BJ (cell line): Measurements from ENCODE around the gene PILRB. TPM values are rescaled to one million over a fixed set of nuclear protein-coding genes. Genes with fewer than 3 reads are reported as not detected.

Experiments
- CTCF ChIA-PET: fragments of 350-600 bp; formaldehyde crosslinking; extraction: SDS; loops from one replicate; lab custom pipeline; 2021; ENCODE audit warnings: antibody characterized with exemption, inconsistent platforms; lab: Yijun Ruan, JAX
- POLR2A ChIA-PET: fragments of 300-600 bp; sonication (Branson Sonifier 250); formaldehyde crosslinking; extraction: SDS; loops from one replicate; lab custom pipeline; 2021; ENCODE audit warnings: antibody characterized with exemption; lab: Charles Lee
- DNase-seq: peaks from one replicate; pipeline ENCODE4 v3.0.0-alpha.2; 2011; ENCODE audit warnings: low read depth
- H3K27me3 ChIP-seq: 2 replicates; pipeline ENCODE4 v1.6.0; 2011; ENCODE audit warnings: low read length; ENCODE audit not compliant: control insufficient read depth, insufficient read depth
- H3K36me3 ChIP-seq: 2 replicates; pipeline ENCODE4 v1.5.1; 2011; ENCODE audit warnings: low read length; ENCODE audit not compliant: control insufficient read depth, insufficient read depth
- H3K4me3 ChIP-seq: 2 replicates; pipeline ENCODE4 v1.5.1; 2011; ENCODE audit warnings: low read depth, mild to moderate bottlenecking, control low read depth, low read length
- polyA plus RNA-seq: library from polyadenylated mRNA; depleted of rRNA; stranded (reverse); fragments of >200 nt; gene quantifications from 2 replicates; pipeline ENCODE4 v1.2.3, GENCODE V29; 2011
- TF ChIP-seq, protein P1 (sequence below): IDR thresholded peaks from 2 replicates; pipeline ENCODE4 v1.5.1; 2011; ENCODE audit warnings: low read depth, mild to moderate bottlenecking, control low read depth, inconsistent platforms, low read length, moderate library complexity; ENCODE audit not compliant: insufficient read depth

The PILRB gene
- polyA plus RNA-seq, 1 experiment, result 25.4 TPM

DNA sequence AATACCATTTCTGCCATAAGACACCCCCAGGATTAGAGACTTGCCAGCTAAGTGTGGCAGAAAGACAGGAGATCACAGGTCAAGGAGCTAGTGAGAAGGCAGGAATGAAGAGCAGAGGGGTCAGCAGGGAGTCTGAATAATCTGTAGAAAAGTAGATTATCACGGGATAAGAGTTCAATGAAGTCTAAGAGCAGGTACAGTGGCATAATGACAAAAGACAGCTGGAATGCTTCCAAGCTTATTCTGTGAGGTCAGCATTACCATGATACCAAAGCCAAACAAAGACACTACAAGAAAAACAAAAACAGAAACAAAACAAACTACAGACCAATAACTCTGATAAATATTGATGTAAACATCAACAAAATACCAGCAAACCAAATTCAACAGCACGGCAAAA is 36.2 kb downstream of the PILRB start:
- ChIA-PET CTCF (interaction anchor here (1.7 kb wide), 1 partner anchor 13 kb away, joined by 8 read pairs; no protein-coding TSS in a partner anchor), POLR2A (no interaction called here)
- Histone ChIP-seq H3K36me3 (no peaks in the 10 kb centered on the region), H3K4me3 (no peak overlapping the region), H3K27me3 (peaks cover 16% of the 10 kb centered on the region)
- TF ChIP-seq, protein P1, sequence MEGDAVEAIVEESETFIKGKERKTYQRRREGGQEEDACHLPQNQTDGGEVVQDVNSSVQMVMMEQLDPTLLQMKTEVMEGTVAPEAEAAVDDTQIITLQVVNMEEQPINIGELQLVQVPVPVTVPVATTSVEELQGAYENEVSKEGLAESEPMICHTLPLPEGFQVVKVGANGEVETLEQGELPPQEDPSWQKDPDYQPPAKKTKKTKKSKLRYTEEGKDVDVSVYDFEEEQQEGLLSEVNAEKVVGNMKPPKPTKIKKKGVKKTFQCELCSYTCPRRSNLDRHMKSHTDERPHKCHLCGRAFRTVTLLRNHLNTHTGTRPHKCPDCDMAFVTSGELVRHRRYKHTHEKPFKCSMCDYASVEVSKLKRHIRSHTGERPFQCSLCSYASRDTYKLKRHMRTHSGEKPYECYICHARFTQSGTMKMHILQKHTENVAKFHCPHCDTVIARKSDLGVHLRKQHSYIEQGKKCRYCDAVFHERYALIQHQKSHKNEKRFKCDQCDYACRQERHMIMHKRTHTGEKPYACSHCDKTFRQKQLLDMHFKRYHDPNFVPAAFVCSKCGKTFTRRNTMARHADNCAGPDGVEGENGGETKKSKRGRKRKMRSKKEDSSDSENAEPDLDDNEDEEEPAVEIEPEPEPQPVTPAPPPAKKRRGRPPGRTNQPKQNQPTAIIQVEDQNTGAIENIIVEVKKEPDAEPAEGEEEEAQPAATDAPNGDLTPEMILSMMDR, result no peak
- DNase-seq, result no peak

GRCh38 chr7:100396421-100396982 is 38.6 kb downstream of the PILRB start:
- DNase-seq, result no peak
- POLR2A ChIA-PET, result no interaction called here
- H3K27me3 ChIP-seq, result peaks cover 7% of the 10 kb centered on the region

DNA sequence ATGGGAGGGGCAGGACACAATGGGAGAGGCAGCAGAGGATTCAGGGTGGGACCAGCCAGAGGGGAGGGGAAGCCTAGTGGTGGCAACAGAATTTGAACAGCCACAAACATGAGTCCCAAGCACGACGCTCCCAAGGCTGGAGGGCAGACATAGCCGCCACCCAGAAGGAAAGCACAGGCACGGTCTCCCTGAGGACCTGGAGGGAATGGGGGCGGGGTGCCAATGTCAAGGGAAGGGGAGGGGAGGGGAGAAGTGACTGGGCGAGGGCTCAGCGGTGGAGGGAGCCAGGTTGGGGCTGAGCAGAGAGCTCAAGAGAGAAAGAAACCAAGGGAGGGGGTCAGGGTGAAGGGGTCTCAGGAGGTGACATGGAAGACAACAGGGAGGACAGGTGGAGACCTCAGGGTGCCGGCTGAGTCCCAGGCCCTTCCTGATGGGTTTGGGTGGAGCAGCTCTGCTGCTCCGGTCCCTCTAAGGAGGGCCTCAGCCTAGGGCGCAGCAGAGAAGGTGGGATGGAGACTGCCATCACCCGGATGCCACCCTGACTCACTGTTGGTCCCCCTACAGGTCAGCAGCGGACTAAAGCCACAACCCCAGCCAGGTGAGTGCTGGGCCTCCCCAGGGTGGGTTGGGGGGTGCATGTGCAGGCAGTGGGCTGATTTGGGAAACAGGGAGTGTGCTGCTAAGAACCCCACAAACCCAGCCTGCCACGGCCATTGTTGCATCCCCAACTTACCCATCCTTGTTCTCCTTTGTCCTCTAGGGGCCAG is 39.6 kb downstream of the PILRB start:
- no peak overlapping the region for H3K4me3 ChIP-seq
- peaks cover 4% of the 10 kb centered on the region; the same call in 1 of the 2 replicates for H3K27me3 ChIP-seq
- DNase-seq, result no peak
- TF ChIP-seq, protein P1, result 0 out of 2 replicates have a peak, but pooled peaks have one; percentile 2
- no peaks in the 10 kb centered on the region for H3K36me3 ChIP-seq
- ChIA-PET POLR2A (no interaction called here), CTCF (interaction anchor here (1.8 kb wide), 1 partner anchor 10 kb away, joined by 7 read pairs; no protein-coding TSS in a partner anchor)

More at GRCh38 chr7:100396421-100396982, 38.6 kb downstream of the PILRB start:
- CTCF ChIA-PET, result interaction anchor here (0.9 kb wide), 1 partner anchor 11 kb away, joined by 3 read pairs; no protein-coding TSS in a partner anchor
- Histone ChIP-seq H3K36me3 (no peaks in the 10 kb centered on the region), H3K4me3 (no peak overlapping the region)
- TF ChIP-seq, protein P1, result no peak

DNA sequence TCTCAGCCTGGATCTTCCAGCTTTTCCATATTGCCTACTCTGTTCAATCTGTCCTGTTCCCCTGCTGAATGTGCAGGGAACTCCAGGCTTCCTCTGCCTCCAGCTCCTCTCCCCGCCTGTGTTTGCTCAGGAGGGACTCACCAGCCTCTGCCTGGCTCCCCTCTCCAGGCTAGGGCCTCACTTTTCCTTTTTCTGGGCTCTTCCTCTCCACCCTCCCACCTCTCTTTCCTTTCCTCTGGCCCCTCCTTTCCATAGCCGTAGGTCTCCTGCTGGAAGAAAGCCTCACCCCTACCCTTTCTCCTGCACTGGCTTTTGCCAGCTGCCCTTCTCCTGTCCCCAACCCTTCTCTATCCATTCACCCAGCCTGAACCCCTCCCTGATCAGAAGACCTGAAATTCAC is 40.3 kb downstream of the PILRB start:
- TF ChIP-seq, protein P1, result no peak
- DNase-seq, result no peak
- H3K36me3 ChIP-seq, result no peaks in the 10 kb centered on the region
- POLR2A ChIA-PET, result no interaction called here
- CTCF ChIA-PET, result interaction anchor here (1.8 kb wide), 1 partner anchor 9 kb away, joined by 7 read pairs; no protein-coding TSS in a partner anchor
- peaks cover 4% of the 10 kb centered on the region; the same call in 1 of the 2 replicates for H3K27me3 ChIP-seq
- no peak overlapping the region for H3K4me3 ChIP-seq

DNA sequence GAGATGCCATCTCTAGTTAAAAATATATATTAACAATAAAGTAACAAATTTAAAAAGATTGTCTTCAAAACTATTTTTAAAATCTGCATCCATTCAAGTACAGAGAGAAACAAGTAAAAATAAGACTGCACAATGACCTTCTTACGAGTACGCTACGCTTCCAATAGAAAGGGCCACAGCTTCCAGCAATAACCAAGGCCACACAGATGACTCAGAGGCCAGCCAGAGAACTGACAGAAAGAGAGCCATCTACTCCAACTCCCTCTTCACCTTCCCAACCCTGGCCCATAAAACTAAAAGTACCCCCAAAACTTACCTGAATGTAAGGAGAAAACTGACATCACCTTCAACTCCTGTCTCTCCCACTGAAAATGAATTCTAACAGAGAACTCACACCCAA is 42.1 kb downstream of the PILRB start:
- CTCF ChIA-PET, result interaction anchor here (1.0 kb wide), 1 partner anchor 18 kb away, joined by 4 read pairs; no protein-coding TSS in a partner anchor
- Histone ChIP-seq H3K27me3 (peaks cover 4% of the 10 kb centered on the region; the same call in 1 of the 2 replicates), H3K36me3 (no peaks in the 10 kb centered on the region), H3K4me3 (no peak overlapping the region)
- POLR2A ChIA-PET, result no interaction called here
- TF ChIP-seq, protein P1, result no peak
- DNase-seq, result no peak
